Caco-2 (cell line): ENCODE measurements around the gene TUBB3. TPM values are rescaled to one million over a fixed set of nuclear protein-coding genes. Genes with fewer than 3 reads are reported as not detected.

Source experiments
- BruUV-seq: library from RNA; stranded (reverse); fragments of 400-500 nt; replicated peaks from 2 replicates; lab custom pipeline; 2021; lab: Mats Ljungman, UMichigan
- CTCF ChIA-PET: fragments of 300-600 bp; sonication (Branson Sonifier 250); formaldehyde crosslinking; loops from one replicate; lab custom pipeline; 2022; ENCODE audit warnings: antibody characterized with exemption; lab: Charles Lee
- POLR2A ChIA-PET: fragments of 300-600 bp; sonication (Branson Sonifier 250); formaldehyde crosslinking; loops from one replicate; lab custom pipeline; 2022; ENCODE audit warnings: antibody characterized with exemption; lab: Charles Lee
- DNase-seq, 2 experiments: peaks; one replicate each; pipeline versions ENCODE4 v3.0.0 to v3.0.0-alpha.2; 2020 to 2022
- H3K27me3 ChIP-seq: replicated peaks from 2 replicates; pipeline ENCODE4 v1.6.0; 2011; ENCODE audit warnings: low read length; ENCODE audit not compliant: control insufficient read depth, insufficient read depth
- H3K36me3 ChIP-seq: 2 replicates; pipeline ENCODE4 v1.5.1; 2011; ENCODE audit warnings: low read length; ENCODE audit not compliant: control insufficient read depth, insufficient read depth
- H3K4me1 ChIP-seq: fragments of 250-450 bp; sonication (Bioruptor Pico); 2 replicates; pipeline ENCODE4 v1.5.1; 2020; ENCODE audit warnings: mild to moderate bottlenecking
- H3K4me3 ChIP-seq: 2 replicates; pipeline ENCODE4 v1.5.1; 2011; ENCODE audit warnings: low read depth, mild to moderate bottlenecking, control low read depth, low read length
- H3K9me3 ChIP-seq: fragments of 250-450 bp; sonication (Bioruptor Pico); 2 replicates; pipeline ENCODE4 v1.5.1; 2020; ENCODE audit warnings: mild to moderate bottlenecking, moderate library complexity
- H3K27ac Mint-ChIP-seq: one replicate; pipeline ENCODE4 v1.8.0; 2022; ENCODE audit warnings: mixed read lengths; ENCODE audit not compliant: unreplicated experiment
- H3K27me3 Mint-ChIP-seq: one replicate; pipeline ENCODE4 v1.8.0; 2022; ENCODE audit warnings: mixed read lengths; ENCODE audit not compliant: insufficient read depth, unreplicated experiment
- H3K36me3 Mint-ChIP-seq: one replicate; pipeline ENCODE4 v1.8.0; 2022; ENCODE audit warnings: mild to moderate bottlenecking, mixed read lengths; ENCODE audit not compliant: insufficient read depth, unreplicated experiment
- H3K4me1 Mint-ChIP-seq: one replicate; pipeline ENCODE4 v1.8.0; 2022; ENCODE audit warnings: low read depth, mixed read lengths; ENCODE audit not compliant: unreplicated experiment
- H3K4me3 Mint-ChIP-seq: one replicate; pipeline ENCODE4 v1.8.0; 2022; ENCODE audit warnings: mild to moderate bottlenecking, moderate library complexity, mixed read lengths; ENCODE audit not compliant: unreplicated experiment
- H3K9me3 Mint-ChIP-seq: one replicate; pipeline ENCODE4 v1.8.0; 2022; ENCODE audit warnings: mixed read lengths; ENCODE audit not compliant: unreplicated experiment
- intact Hi-C: fragments of 100-400 bp; cut with micrococcal nuclease; formaldehyde crosslinking; loops from one replicate; pipeline ENCODE4 v1.10.0; 2022; ENCODE audit not compliant: unreplicated experiment
- total RNA-seq: library from RNA; stranded (reverse); gene quantifications from 2 replicates; pipeline ENCODE4 v1.2.3, GENCODE V29; 2022
- TF ChIP-seq, protein P1 (sequence below), 2 experiments: fragments of 200-600 bp in 1 of 2; IDR thresholded peaks; 1 replicate in 1 of 2; 2 replicates in 1 of 2; pipeline versions ENCODE4 v1.5.1 to v1.8.0; 2011 to 2022; ENCODE audit warnings: antibody characterized with exemption in 1 of 2, control low read depth in 1 of 2, inconsistent platforms in 1 of 2, low read depth in 1 of 2, low read length in 1 of 2, mild to moderate bottlenecking in 1 of 2, moderate library complexity in 1 of 2; ENCODE audit not compliant: insufficient read depth in 1 of 2, severe bottlenecking in 1 of 2, unreplicated experiment in 1 of 2

TUBB3 gene
- total RNA-seq, 1 experiment from 2014 or later: 31.3 TPM

DNA sequence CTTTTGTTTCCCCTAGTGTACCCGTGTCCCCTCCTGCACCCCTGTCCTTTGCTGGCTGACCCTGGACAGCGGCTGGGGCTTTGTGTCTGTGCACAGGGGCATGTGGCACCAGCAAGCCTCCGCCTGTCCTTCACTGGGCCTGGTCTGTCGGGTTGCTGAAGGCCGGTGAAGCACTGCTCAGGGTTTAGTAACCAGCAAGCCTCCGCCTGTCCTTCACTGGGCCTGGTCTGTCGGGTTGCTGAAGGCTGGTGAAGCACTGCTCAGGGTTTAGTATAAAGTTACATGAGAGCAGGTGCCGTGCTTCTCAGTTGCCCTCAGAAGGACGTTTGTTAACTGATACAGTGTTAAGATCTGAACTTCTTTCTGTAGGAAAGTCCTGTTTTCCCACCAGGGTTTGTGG lies 59.2 kb downstream of the TUBB3 start:
- Mint-ChIP-seq H3K4me3 (no peak overlapping the region), H3K27ac (no peak overlapping the region), H3K36me3 (peaks cover 81% of the 10 kb centered on the region), H3K9me3 (no peaks in the 10 kb centered on the region), H3K4me1 (no peaks in the 10 kb centered on the region), H3K27me3 (no peaks in the 10 kb centered on the region)
- TF ChIP-seq, protein P1, sequence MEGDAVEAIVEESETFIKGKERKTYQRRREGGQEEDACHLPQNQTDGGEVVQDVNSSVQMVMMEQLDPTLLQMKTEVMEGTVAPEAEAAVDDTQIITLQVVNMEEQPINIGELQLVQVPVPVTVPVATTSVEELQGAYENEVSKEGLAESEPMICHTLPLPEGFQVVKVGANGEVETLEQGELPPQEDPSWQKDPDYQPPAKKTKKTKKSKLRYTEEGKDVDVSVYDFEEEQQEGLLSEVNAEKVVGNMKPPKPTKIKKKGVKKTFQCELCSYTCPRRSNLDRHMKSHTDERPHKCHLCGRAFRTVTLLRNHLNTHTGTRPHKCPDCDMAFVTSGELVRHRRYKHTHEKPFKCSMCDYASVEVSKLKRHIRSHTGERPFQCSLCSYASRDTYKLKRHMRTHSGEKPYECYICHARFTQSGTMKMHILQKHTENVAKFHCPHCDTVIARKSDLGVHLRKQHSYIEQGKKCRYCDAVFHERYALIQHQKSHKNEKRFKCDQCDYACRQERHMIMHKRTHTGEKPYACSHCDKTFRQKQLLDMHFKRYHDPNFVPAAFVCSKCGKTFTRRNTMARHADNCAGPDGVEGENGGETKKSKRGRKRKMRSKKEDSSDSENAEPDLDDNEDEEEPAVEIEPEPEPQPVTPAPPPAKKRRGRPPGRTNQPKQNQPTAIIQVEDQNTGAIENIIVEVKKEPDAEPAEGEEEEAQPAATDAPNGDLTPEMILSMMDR (IDR thresholded peaks at IDR 0.05; ENCODE audit: insufficient read depth in 1 of 2, low read depth in 1 of 2, low read length in 1 of 2, severe bottlenecking in 1 of 2, unreplicated experiment in 1 of 2): no peak
- Histone ChIP-seq H3K9me3 (no peaks in the 10 kb centered on the region), H3K4me1 (no peaks in the 10 kb centered on the region), H3K27me3 (no peaks in the 10 kb centered on the region), H3K36me3 (peaks cover 5% of the 10 kb centered on the region), H3K4me3 (no peak overlapping the region)
- DNase-seq: no peak
- ChIA-PET CTCF (no interaction called here), POLR2A (no interaction called here)
- intact Hi-C loops: no loop called here
- no TSS peak for BruUV-seq

DNA sequence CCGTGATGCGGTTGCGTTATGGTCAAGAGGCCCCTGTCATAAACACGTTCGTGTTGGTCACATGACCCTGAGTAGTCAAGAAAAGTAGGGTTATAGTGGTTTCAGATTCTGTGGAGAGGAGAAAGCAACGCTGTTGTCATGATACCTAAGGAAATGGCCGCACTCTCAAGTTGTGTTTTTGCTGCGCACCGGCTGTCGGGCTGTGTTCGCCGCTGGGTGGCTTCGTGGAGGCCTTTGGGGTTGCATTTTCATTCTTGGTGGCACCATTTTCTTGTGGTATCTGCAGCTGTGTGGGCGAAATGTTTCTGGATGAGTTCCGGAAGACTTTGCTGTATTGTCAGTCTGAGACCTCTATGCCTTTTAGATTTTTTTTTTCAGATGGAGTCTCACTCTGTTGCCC lies 60.4 kb downstream of the TUBB3 start:
- Mint-ChIP-seq H3K4me1 (no peaks in the 10 kb centered on the region), H3K9me3 (no peaks in the 10 kb centered on the region), H3K36me3 (peaks cover 80% of the 10 kb centered on the region), H3K4me3 (no peak overlapping the region), H3K27me3 (no peaks in the 10 kb centered on the region), H3K27ac (no peak overlapping the region)
- TF ChIP-seq, protein P1 (IDR thresholded peaks at IDR 0.05; ENCODE audit: insufficient read depth in 1 of 2, low read depth in 1 of 2, low read length in 1 of 2, severe bottlenecking in 1 of 2, unreplicated experiment in 1 of 2): no peak
- no peaks in the 10 kb centered on the region for H3K9me3 ChIP-seq
- POLR2A ChIA-PET: no interaction called here
- BruUV-seq: no TSS peak
- intact Hi-C loops: no loop called here
- peaks cover 5% of the 10 kb centered on the region for H3K36me3 ChIP-seq
- H3K4me1 ChIP-seq: no peaks in the 10 kb centered on the region
- H3K4me3 ChIP-seq: no peak overlapping the region
- no peak for DNase-seq
- no peaks in the 10 kb centered on the region for H3K27me3 ChIP-seq
- CTCF ChIA-PET: no interaction called here

DNA sequence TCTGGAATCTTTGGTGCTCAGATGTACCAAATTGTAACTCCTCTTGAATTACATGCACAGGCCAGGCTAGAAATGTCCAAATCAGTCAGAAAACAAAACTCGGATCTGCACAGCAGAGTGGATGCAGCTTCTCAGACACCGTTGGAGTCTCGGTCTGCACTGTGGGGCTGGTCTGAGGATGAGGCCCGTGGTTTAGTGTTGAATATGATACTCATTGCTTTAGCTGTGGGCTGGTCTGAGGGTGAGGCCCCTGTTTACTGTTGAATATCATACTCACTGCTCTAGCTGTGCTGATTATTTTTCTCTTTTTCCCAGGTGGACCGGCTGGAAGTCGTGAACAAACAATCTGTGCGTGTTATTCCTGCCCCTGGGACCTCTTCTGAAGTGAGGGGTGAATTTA lies 61.1 kb downstream of the TUBB3 start:
- ChIA-PET CTCF (no interaction called here), POLR2A (no interaction called here)
- Mint-ChIP-seq H3K27me3 (no peaks in the 10 kb centered on the region), H3K4me1 (no peaks in the 10 kb centered on the region), H3K36me3 (peaks cover 80% of the 10 kb centered on the region), H3K4me3 (no peak overlapping the region), H3K27ac (no peak overlapping the region), H3K9me3 (no peaks in the 10 kb centered on the region)
- TF ChIP-seq, protein P1 (IDR thresholded peaks at IDR 0.05; ENCODE audit: insufficient read depth in 1 of 2, low read depth in 1 of 2, low read length in 1 of 2, severe bottlenecking in 1 of 2, unreplicated experiment in 1 of 2): no peak
- no peak overlapping the region for H3K4me3 ChIP-seq
- BruUV-seq: no TSS peak
- no peaks in the 10 kb centered on the region for H3K9me3 ChIP-seq
- no peak for DNase-seq
- intact Hi-C loops: no loop called here
- no peaks in the 10 kb centered on the region for H3K27me3 ChIP-seq
- H3K36me3 ChIP-seq: peaks cover 5% of the 10 kb centered on the region
- H3K4me1 ChIP-seq: no peaks in the 10 kb centered on the region
